Effector memory CD4-positive, alpha-beta T cell (primary cell): ENCODE results near the gene BTBD18.

Source experiments
- DNase-seq, 3 donors: peaks; one replicate each; pipeline ENCODE4 v3.0.0-alpha.2; 2020
- H3K27ac ChIP-seq: 2 replicates; pipeline ENCODE4 v1.7.0; 2013; ENCODE audit warnings: mild to moderate bottlenecking, low read length, moderate library complexity; ENCODE audit not compliant: insufficient read depth, poor library complexity, severe bottlenecking
- H3K27me3 ChIP-seq: replicated peaks from 2 replicates; pipeline ENCODE4 v1.7.0; 2013; ENCODE audit warnings: mild to moderate bottlenecking, low read length; ENCODE audit not compliant: insufficient read depth, control insufficient read depth, poor library complexity, severe bottlenecking
- H3K36me3 ChIP-seq: 2 replicates; pipeline ENCODE4 v1.7.0; 2013; ENCODE audit warnings: mild to moderate bottlenecking, low read length, moderate library complexity; ENCODE audit not compliant: control insufficient read depth, insufficient read depth
- H3K4me1 ChIP-seq: 2 replicates; pipeline ENCODE4 v1.7.0; 2013; ENCODE audit warnings: low read length, mild to moderate bottlenecking; ENCODE audit not compliant: control insufficient read depth, insufficient read depth, poor library complexity, severe bottlenecking
- H3K4me3 ChIP-seq: 2 replicates; pipeline ENCODE4 v1.7.0; 2013; ENCODE audit warnings: low read length, low read depth, mild to moderate bottlenecking; ENCODE audit not compliant: insufficient read depth, poor library complexity, severe bottlenecking
- H3K9me3 ChIP-seq: 2 replicates; pipeline ENCODE4 v1.7.0; 2013; ENCODE audit warnings: mild to moderate bottlenecking, low read length, moderate library complexity; ENCODE audit not compliant: control insufficient read depth

Gene BTBD18

DNA sequence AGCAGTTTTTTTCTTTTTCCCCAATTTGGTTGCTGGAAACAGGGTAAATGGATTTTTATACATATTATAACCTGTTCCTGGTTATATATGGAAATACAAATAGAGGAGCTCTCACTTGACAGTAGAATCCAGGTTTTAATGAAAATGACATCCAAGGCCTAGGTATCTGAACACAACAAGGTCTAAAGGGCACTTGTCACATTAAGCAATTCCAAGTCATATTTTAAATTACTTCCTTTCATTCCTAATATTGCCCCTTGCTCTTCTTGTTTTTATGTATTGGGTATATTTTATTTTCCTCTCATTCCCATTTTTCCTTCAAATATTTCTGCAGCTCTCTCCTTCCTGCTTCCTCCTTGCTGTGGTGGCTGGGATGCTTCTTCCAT is 37.1 kb upstream of the BTBD18 start:
- peaks cover 27% of the 10 kb centered on the region for H3K4me1 ChIP-seq
- no peaks in the 10 kb centered on the region for H3K27me3 ChIP-seq
- no peak for DNase-seq
- no peak overlapping the region for H3K4me3 ChIP-seq
- H3K27ac ChIP-seq = no peak overlapping the region
- H3K9me3 ChIP-seq = no peaks in the 10 kb centered on the region
- H3K36me3 ChIP-seq = no peaks in the 10 kb centered on the region

- Histone ChIP-seq H3K36me3 (no peaks in the 10 kb centered on the region), H3K27me3 (no peaks in the 10 kb centered on the region), H3K9me3 (no peaks in the 10 kb centered on the region), H3K4me3 (no peak overlapping the region), H3K4me1 (peaks cover 21% of the 10 kb centered on the region), H3K27ac (no peak overlapping the region)
- no peak for DNase-seq
These were observed 36.5 kb upstream of the BTBD18 start for GRCh38 chr11:57787920-57788702.

DNA sequence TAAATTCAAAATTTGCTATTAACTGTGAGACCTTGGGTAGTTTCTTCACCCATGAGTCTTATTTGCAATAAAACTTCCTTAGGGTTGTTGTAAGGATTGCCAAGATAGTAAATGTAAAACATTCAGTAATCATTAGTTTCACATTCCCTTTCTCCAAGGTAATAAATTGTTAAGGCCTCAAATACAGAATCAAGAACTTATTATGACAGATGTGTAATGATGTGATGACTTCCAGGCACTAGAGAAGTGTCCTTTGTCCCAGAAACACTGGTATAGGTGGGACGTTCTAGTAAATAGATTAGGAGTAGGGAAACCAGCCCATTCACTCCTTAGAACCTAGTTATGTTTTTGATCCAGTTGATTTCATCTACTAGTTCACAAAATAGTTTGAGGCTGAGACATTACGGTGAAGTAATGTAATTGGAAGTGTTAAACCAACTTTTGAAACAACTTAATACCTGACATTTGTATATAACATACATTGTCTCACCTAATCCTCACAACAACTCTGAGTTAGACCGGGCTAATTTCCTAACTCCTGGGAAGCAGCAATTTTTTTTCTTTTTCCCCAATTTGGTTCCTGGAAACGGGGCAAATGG is 35.5 kb upstream of the BTBD18 start:
- Histone ChIP-seq H3K27me3 (no peaks in the 10 kb centered on the region), H3K9me3 (no peaks in the 10 kb centered on the region), H3K4me1 (peaks cover 11% of the 10 kb centered on the region), H3K4me3 (no peak overlapping the region), H3K27ac (no peak overlapping the region), H3K36me3 (no peaks in the 10 kb centered on the region)
- no peak for DNase-seq

GRCh38 chr11:57786436-57786835 is 34.8 kb upstream of the BTBD18 start:
- Histone ChIP-seq H3K9me3 (no peaks in the 10 kb centered on the region), H3K4me1 (peaks cover 5% of the 10 kb centered on the region), H3K27ac (no peak overlapping the region), H3K4me3 (no peak overlapping the region), H3K36me3 (no peaks in the 10 kb centered on the region), H3K27me3 (no peaks in the 10 kb centered on the region)
- no peak for DNase-seq

- H3K4me1 ChIP-seq = no peaks in the 10 kb centered on the region
- no peak for DNase-seq
These were observed 33.5 kb upstream of the BTBD18 start for GRCh38 chr11:57785072-57785471.

GRCh38 chr11:57781529-57781943 is 29.9 kb upstream of the BTBD18 start:
- DNase-seq = no peak
- Histone ChIP-seq H3K9me3 (no peaks in the 10 kb centered on the region), H3K36me3 (no peaks in the 10 kb centered on the region), H3K27me3 (no peaks in the 10 kb centered on the region), H3K4me3 (no peak overlapping the region), H3K27ac (no peak overlapping the region), H3K4me1 (no peaks in the 10 kb centered on the region)

More at GRCh38 chr11:57785072-57785471, 33.5 kb upstream of the BTBD18 start:
- no peaks in the 10 kb centered on the region for H3K36me3 ChIP-seq
- H3K9me3 ChIP-seq = no peaks in the 10 kb centered on the region
- H3K27ac ChIP-seq = no peak overlapping the region
- no peak overlapping the region for H3K4me3 ChIP-seq
- H3K27me3 ChIP-seq = no peaks in the 10 kb centered on the region

DNA sequence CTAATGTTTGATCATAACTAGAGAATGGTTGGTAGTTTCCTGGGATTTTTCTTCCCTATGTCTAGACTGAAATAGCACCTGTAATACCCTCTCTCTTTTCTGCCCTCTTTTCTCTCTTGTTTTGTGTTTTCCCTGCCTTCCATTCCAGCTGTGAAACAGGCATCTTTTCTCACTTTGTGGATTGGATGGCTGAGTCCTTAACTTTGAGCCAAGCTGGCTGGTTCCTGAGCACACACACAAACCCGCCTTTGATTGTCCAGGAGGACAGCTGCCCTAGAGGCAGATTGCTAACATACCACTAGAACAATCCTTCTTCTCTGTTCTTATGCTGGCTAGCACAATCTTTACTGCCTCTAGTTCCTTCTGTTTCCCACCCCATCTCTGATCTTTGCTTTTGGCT is 27.7 kb upstream of the BTBD18 start:
- Histone ChIP-seq H3K27ac (no peak overlapping the region), H3K4me1 (no peaks in the 10 kb centered on the region), H3K9me3 (no peaks in the 10 kb centered on the region), H3K27me3 (no peaks in the 10 kb centered on the region), H3K4me3 (no peak overlapping the region), H3K36me3 (no peaks in the 10 kb centered on the region)
- no peak for DNase-seq

GRCh38 chr11:57778318-57779037 is 26.9 kb upstream of the BTBD18 start:
- no peaks in the 10 kb centered on the region for H3K27me3 ChIP-seq
- no peaks in the 10 kb centered on the region for H3K36me3 ChIP-seq
- H3K27ac ChIP-seq = no peak overlapping the region
- H3K9me3 ChIP-seq = no peaks in the 10 kb centered on the region
- no peak for DNase-seq
- no peak overlapping the region for H3K4me3 ChIP-seq
- no peaks in the 10 kb centered on the region for H3K4me1 ChIP-seq

DNA sequence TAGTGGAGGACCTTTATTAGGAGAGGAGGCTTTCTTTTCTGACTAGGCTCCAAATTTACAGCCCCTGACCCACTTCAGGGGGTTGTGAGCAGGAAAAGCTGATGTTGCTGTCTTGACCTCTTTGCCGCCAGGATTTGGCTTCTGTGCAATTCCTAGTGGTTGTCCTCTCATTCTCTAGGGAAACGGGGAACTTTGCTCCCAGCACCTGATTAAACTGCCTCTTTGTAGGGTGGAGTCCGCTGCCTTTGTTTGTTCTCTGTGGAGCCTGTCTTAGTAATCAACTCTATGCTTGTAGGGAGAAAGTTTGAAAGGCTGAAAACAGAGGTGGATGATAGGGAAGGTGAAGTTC is 26.3 kb upstream of the BTBD18 start:
- Histone ChIP-seq H3K27ac (no peak overlapping the region), H3K4me1 (no peaks in the 10 kb centered on the region), H3K4me3 (no peak overlapping the region), H3K36me3 (no peaks in the 10 kb centered on the region), H3K9me3 (no peaks in the 10 kb centered on the region), H3K27me3 (no peaks in the 10 kb centered on the region)
- DNase-seq = no peak

DNA sequence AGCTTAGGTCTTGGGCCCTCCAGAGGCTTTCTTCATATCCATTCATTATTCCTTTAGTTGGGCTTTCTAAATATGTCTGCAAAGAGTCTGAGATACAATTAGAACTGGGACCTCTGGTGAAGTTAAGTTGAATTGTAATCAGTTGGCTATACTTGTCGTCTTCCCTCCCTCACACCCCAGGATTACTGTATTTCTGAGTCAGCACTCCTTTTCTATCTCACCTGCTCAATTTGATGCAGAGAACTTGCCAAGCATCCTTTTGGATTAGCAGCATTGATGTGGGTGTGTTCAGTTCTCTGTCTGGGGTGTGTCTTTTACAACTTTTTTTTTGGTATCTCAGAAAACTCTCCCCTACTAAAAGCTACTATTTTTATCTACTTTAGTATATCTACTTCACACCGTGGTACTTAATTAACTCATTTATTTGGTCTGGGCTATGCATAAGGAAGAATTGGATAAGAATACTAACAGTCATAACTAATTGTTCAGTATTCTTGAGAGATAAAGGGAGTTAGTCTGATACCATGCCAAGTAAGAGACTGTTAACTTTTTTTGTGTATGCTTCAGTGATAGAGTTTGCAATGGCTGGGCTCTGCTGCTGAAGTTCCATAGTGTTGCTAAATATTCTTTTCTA is 25.1 kb upstream of the BTBD18 start:
- DNase-seq = no peak
- no peaks in the 10 kb centered on the region for H3K36me3 ChIP-seq
- H3K9me3 ChIP-seq = no peaks in the 10 kb centered on the region
- H3K4me1 ChIP-seq = no peaks in the 10 kb centered on the region
- no peak overlapping the region for H3K4me3 ChIP-seq
- no peak overlapping the region for H3K27ac ChIP-seq
- no peaks in the 10 kb centered on the region for H3K27me3 ChIP-seq
